ENCODE data around the gene TANC1. TPM values are rescaled to one million over a fixed set of nuclear protein-coding genes. Genes with fewer than 3 reads are reported as not detected.

The TANC1 gene
- total RNA-seq, 1 donor from 2014 or later = 84.1 TPM

DNA sequence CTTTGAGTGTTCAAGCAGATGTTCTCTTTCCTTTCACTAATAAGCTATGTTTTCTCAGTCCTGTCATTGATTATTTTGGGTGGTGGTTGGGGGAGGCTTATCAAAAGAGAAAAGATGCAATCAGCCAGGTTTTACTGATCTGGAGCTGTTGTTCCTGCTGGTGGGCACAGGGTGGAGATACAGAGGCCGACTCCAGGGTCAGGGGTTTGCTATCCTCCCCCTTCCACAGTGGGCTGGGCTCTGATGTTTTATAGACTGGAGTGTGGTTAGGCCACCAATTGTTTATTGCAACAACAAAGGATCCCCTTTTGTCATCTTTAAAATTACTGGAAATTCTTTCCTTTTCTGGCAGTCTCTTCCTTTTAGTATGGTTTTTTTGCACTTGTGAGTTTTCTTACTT, 120.5 kb downstream of the TANC1 start:
- Mint-ChIP-seq H3K4me1 (ENCODE audit: unreplicated experiment) (peaks cover 93% of the 10 kb centered on the region), H3K9me3 (ENCODE audit: unreplicated experiment) (no peaks in the 10 kb centered on the region), H3K4me3 (ENCODE audit: unreplicated experiment) (peak overlapping the region; percentile 27), H3K36me3 (ENCODE audit: low read depth, unreplicated experiment) (peaks cover 5% of the 10 kb centered on the region), H3K27ac (ENCODE audit: unreplicated experiment) (peak overlapping the region; percentile 75), H3K27me3 (ENCODE audit: unreplicated experiment) (peaks cover 18% of the 10 kb centered on the region)
- TF ChIP-seq CTCF (IDR thresholded peaks at IDR 0.05; ENCODE audit: unreplicated experiment) = no peak
- no peak for DNase-seq (ENCODE audit: low spot score)

- no peak for TF ChIP-seq CTCF (IDR thresholded peaks at IDR 0.05; ENCODE audit: unreplicated experiment)
- peaks cover 11% of the 10 kb centered on the region for H3K36me3 Mint-ChIP-seq (ENCODE audit: low read depth, unreplicated experiment)
- no peaks in the 10 kb centered on the region for H3K9me3 Mint-ChIP-seq (ENCODE audit: unreplicated experiment)
- H3K27ac Mint-ChIP-seq (ENCODE audit: unreplicated experiment) = peak overlapping the region; percentile 74
- H3K27me3 Mint-ChIP-seq (ENCODE audit: unreplicated experiment) = peaks cover 14% of the 10 kb centered on the region
- no peak overlapping the region for H3K4me3 Mint-ChIP-seq (ENCODE audit: unreplicated experiment)
- no peak for DNase-seq (ENCODE audit: low spot score)
- peaks cover 92% of the 10 kb centered on the region for H3K4me1 Mint-ChIP-seq (ENCODE audit: unreplicated experiment)
Observed at GRCh38 chr2:159089543-159089942, 121.1 kb downstream of the TANC1 start.

GRCh38 chr2:159090514-159091201, 122.2 kb downstream of the TANC1 start:
- Mint-ChIP-seq H3K36me3 (ENCODE audit: low read depth, unreplicated experiment) (peaks cover 13% of the 10 kb centered on the region), H3K27ac (ENCODE audit: unreplicated experiment) (peak overlapping the region; percentile 73), H3K9me3 (ENCODE audit: unreplicated experiment) (no peaks in the 10 kb centered on the region), H3K27me3 (ENCODE audit: unreplicated experiment) (peaks cover 10% of the 10 kb centered on the region), H3K4me3 (ENCODE audit: unreplicated experiment) (no peak overlapping the region), H3K4me1 (ENCODE audit: unreplicated experiment) (peaks cover 81% of the 10 kb centered on the region)
- no peak for DNase-seq (ENCODE audit: low spot score)
- TF ChIP-seq CTCF (IDR thresholded peaks at IDR 0.05; ENCODE audit: unreplicated experiment) = no peak

DNA sequence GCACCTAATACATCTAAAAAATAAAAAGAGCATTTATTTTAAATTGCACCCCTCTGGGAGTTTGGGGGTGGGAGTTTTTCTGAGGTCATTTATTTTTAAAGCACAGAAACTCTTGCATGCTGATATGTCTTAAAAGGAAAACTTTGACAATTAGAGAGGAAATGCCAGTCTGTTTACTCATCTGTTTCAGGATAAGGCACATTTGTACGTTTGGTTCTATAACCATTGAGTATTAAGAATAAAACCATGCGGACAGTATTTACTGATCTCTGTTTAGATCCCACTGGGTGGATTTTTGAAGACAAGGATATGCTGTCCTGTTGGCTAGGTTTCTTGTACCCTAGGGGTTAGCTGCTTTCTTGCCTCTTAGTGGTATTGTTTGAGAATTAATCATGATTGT, 122.9 kb downstream of the TANC1 start:
- Mint-ChIP-seq H3K36me3 (ENCODE audit: low read depth, unreplicated experiment) (peaks cover 20% of the 10 kb centered on the region), H3K27ac (ENCODE audit: unreplicated experiment) (peak overlapping the region; percentile 67), H3K27me3 (ENCODE audit: unreplicated experiment) (peaks cover 10% of the 10 kb centered on the region), H3K4me3 (ENCODE audit: unreplicated experiment) (peak overlapping the region; percentile 1), H3K4me1 (ENCODE audit: unreplicated experiment) (peaks cover 79% of the 10 kb centered on the region), H3K9me3 (ENCODE audit: unreplicated experiment) (no peaks in the 10 kb centered on the region)
- TF ChIP-seq CTCF (IDR thresholded peaks at IDR 0.05; ENCODE audit: unreplicated experiment) = no peak
- no peak for DNase-seq (ENCODE audit: low spot score)

GRCh38 chr2:159091976-159092375, 123.5 kb downstream of the TANC1 start:
- Mint-ChIP-seq H3K27ac (ENCODE audit: unreplicated experiment) (peak overlapping the region; percentile 67), H3K4me3 (ENCODE audit: unreplicated experiment) (peak overlapping the region; percentile 1), H3K36me3 (ENCODE audit: low read depth, unreplicated experiment) (peaks cover 26% of the 10 kb centered on the region), H3K4me1 (ENCODE audit: unreplicated experiment) (peaks cover 80% of the 10 kb centered on the region), H3K27me3 (ENCODE audit: unreplicated experiment) (peaks cover 13% of the 10 kb centered on the region), H3K9me3 (ENCODE audit: unreplicated experiment) (no peaks in the 10 kb centered on the region)
- no peak for TF ChIP-seq CTCF (IDR thresholded peaks at IDR 0.05; ENCODE audit: unreplicated experiment)
- DNase-seq (ENCODE audit: low spot score) = no peak
